Activated naive CD8-positive, alpha-beta T cell (primary cell): ENCODE measurements around the gene PCNT.
A peak's percentile ranks its signal among the peaks of the same experiment; 100 is the strongest.
"Not testable (repeated sequence)": the region's sequence is repeated elsewhere in the genome, so short reads cannot be mapped to it uniquely, and the experiment has no call there.

Experiments used
- H3K27ac Mint-ChIP-seq: one replicate; pipeline ENCODE4 v1.8.0; 2021; ENCODE audit warnings: mixed read lengths
- H3K27me3 Mint-ChIP-seq: one replicate; pipeline ENCODE4 v1.8.0; 2021; ENCODE audit warnings: mixed read lengths
- H3K36me3 Mint-ChIP-seq: one replicate; pipeline ENCODE4 v1.8.0; 2021; ENCODE audit warnings: mixed read lengths
- H3K4me1 Mint-ChIP-seq: one replicate; pipeline ENCODE4 v1.8.0; 2021; ENCODE audit warnings: low read depth, mixed read lengths
- H3K4me3 Mint-ChIP-seq: one replicate; pipeline ENCODE4 v1.8.0; 2021; ENCODE audit warnings: mild to moderate bottlenecking, mixed read lengths
- H3K9me3 Mint-ChIP-seq: one replicate; pipeline ENCODE4 v1.8.0; 2021; ENCODE audit warnings: low read depth, mixed read lengths

The PCNT gene

GRCh38 chr21:46422636-46423241, 98.8 kb downstream of the PCNT start:
- Mint-ChIP-seq H3K9me3 (no peaks in the 10 kb centered on the region), H3K36me3 (peaks cover 4% of the 10 kb centered on the region), H3K27ac (no peak overlapping the region), H3K4me1 (peaks cover 31% of the 10 kb centered on the region), H3K4me3 (no peak overlapping the region), H3K27me3 (no peaks in the 10 kb centered on the region)

DNA sequence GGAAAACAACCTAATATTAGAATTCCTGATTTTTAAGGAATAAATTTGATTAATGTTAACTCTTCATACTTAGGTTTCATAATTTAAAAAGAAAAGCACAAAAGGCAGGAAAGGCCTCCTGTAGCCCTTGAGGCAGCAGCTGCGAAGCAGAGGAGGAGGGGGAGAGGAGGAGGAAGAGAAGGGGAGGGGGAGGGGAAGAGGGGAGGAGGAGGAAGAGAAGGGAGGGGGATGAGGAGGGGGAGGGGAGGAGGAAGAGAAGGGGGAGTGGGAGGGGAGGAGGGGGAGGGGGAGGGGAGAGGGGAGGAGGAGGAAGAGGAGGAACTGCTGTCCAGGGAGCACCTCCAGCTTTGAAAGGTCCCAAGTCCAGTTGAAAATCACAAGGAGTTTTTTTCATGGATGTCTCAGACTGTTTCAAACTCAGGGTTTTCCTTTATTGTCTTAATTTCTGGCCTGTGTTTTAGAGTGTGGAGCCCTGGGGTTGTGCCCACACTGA, 99.6 kb downstream of the PCNT start:
- Mint-ChIP-seq H3K36me3 (peaks cover 2% of the 10 kb centered on the region), H3K4me1 (peaks cover 31% of the 10 kb centered on the region), H3K27ac (peak overlapping the region; percentile 84), H3K27me3 (no peaks in the 10 kb centered on the region), H3K9me3 (no peaks in the 10 kb centered on the region), H3K4me3 (peak overlapping the region; percentile 65)

GRCh38 chr21:46424039-46424591, 100.2 kb downstream of the PCNT start:
- H3K4me3 Mint-ChIP-seq, result peak overlapping the region; percentile 78

DNA sequence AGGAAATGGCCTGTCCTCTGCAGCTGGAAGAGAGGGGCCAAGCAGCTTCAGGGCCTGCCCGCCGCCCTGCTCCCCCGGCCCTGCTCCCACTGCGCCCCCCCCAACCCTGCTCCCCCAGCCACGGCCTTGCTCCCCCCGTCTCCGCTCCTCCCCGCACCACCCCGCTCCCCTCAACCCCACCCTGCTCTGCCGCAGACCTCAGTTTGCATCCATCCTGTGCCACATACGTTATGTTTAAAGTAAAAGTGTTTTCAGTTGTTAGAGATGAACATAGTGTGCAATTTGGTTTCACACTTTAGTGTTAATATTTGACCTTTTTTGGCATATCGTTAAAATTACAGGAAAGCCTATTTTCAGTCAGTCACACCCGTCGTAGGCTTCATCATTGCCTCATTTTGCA, 100.7 kb downstream of the PCNT start:
- peak overlapping the region; percentile 78 for H3K4me3 Mint-ChIP-seq
- peaks cover 31% of the 10 kb centered on the region for H3K4me1 Mint-ChIP-seq
- H3K27me3 Mint-ChIP-seq, result no peaks in the 10 kb centered on the region
- peak overlapping the region; percentile 96 for H3K27ac Mint-ChIP-seq
- H3K9me3 Mint-ChIP-seq, result no peaks in the 10 kb centered on the region
- H3K36me3 Mint-ChIP-seq, result peaks cover 2% of the 10 kb centered on the region

More at GRCh38 chr21:46424039-46424591, 100.2 kb downstream of the PCNT start:
- Mint-ChIP-seq H3K27ac (peak overlapping the region; percentile 84), H3K36me3 (peaks cover 2% of the 10 kb centered on the region), H3K27me3 (no peaks in the 10 kb centered on the region), H3K4me1 (peaks cover 31% of the 10 kb centered on the region), H3K9me3 (no peaks in the 10 kb centered on the region)

GRCh38 chr21:46425041-46425440, 101.1 kb downstream of the PCNT start:
- Mint-ChIP-seq H3K4me1 (peaks cover 33% of the 10 kb centered on the region), H3K9me3 (no peaks in the 10 kb centered on the region), H3K4me3 (peak overlapping the region; percentile 78), H3K36me3 (peaks cover 5% of the 10 kb centered on the region), H3K27ac (peak overlapping the region; percentile 96), H3K27me3 (no peaks in the 10 kb centered on the region)

DNA sequence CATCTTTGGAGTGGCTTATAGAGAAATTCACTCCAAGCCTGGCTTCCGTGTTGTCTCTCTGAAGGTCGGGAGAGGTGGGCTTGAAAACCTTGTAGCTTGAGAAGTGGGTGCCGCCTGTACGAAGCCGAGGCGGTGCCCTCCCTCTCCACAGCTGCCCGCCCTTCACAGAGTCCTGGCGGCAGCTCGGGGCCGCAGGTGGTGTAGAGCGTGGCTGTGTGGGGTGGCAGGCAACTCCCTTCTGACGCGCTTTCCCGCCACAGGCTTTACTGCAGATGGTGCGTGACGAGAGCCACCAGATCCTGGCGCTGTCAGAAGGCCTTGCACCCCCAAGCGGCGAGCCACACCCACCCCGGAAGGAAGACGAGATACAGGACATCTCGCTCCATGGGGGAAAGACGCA, 101.6 kb downstream of the PCNT start:
- peak overlapping the region; percentile 78 for H3K4me3 Mint-ChIP-seq

GRCh38 chr21:46426313-46427046, 102.5 kb downstream of the PCNT start:
- Mint-ChIP-seq H3K4me1 (peaks cover 36% of the 10 kb centered on the region), H3K4me3 (no peak overlapping the region), H3K27me3 (no peaks in the 10 kb centered on the region), H3K27ac (peak overlapping the region; percentile 54), H3K9me3 (no peaks in the 10 kb centered on the region), H3K36me3 (peaks cover 3% of the 10 kb centered on the region)

More for the DNA sequence above, 101.6 kb downstream of the PCNT start:
- peaks cover 4% of the 10 kb centered on the region for H3K36me3 Mint-ChIP-seq
- H3K9me3 Mint-ChIP-seq, result no peaks in the 10 kb centered on the region
- peak overlapping the region; percentile 96 for H3K27ac Mint-ChIP-seq
- no peaks in the 10 kb centered on the region for H3K27me3 Mint-ChIP-seq
- peaks cover 33% of the 10 kb centered on the region for H3K4me1 Mint-ChIP-seq

GRCh38 chr21:46427516-46427915, 103.6 kb downstream of the PCNT start:
- Mint-ChIP-seq H3K9me3 (no peaks in the 10 kb centered on the region), H3K27ac (peak overlapping the region; percentile 58), H3K27me3 (no peaks in the 10 kb centered on the region), H3K4me3 (peak overlapping the region; percentile 59), H3K4me1 (peaks cover 42% of the 10 kb centered on the region), H3K36me3 (peaks cover 11% of the 10 kb centered on the region)

DNA sequence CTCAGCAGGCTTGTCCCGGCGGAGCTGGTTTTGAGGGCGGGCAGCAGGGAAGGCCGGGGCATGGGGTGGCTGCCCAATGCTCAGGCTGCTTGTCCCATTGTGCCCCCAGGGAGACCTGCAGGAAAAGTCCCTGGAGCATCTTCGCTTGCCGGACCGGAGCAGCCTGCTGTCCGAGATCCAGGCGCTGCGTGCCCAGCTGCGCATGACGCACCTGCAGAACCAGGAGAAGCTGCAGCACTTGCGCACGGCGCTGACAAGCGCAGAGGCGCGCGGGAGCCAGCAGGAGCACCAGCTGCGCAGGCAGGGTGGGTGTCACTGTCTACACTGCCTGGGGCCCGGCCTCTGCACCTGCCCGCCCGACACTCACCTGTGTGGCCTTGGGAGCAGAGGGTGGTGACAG, 104.3 kb downstream of the PCNT start:
- Mint-ChIP-seq H3K9me3 (no peaks in the 10 kb centered on the region), H3K27me3 (no peaks in the 10 kb centered on the region), H3K27ac (no peak overlapping the region), H3K36me3 (peaks cover 11% of the 10 kb centered on the region), H3K4me3 (no peak overlapping the region), H3K4me1 (peaks cover 38% of the 10 kb centered on the region)

DNA sequence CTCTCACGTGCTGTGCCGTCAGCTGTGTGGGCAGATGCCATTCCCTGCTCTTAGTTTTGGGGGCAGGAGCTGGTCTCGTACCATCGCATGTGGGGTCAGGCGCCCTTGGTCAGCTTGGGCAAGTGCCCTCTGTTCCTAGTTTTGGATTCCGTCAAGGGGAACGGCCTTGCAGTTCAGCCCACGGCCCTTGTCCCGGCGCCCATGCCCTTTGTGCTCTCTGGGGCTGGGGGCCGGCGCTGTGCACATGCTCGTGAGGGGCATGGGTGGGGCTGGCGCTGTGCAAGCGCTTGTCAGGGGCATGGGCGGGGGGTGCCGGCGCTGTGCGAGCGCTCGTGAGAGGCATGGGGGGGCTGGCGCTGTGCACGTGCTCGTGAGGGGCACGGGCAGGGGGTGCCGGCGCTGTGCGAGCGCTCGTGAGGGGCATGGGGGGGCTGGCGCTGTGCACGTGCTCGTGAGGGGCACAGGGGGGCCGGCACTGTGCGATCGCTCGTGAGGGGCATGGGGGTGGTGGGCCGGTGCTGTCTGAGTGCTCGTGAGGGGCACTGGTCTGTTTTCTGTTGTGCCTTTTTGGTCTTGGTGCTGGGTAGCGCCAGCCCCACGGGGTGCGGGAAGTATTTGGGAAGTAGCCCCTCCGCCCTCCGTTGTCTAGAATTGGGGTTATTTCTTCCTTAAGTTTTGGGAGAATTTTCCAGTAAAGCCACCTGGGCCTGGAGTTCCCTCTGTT, 105.2 kb downstream of the PCNT start:
- no peak overlapping the region for H3K4me3 Mint-ChIP-seq

GRCh38 chr21:46429754-46430681, 106.1 kb downstream of the PCNT start:
- H3K9me3 Mint-ChIP-seq, result no peaks in the 10 kb centered on the region
- no peak overlapping the region for H3K27ac Mint-ChIP-seq
- no peaks in the 10 kb centered on the region for H3K27me3 Mint-ChIP-seq
- H3K4me1 Mint-ChIP-seq, result peaks cover 24% of the 10 kb centered on the region
- H3K4me3 Mint-ChIP-seq, result peak overlapping the region; percentile 40
- peaks cover 11% of the 10 kb centered on the region for H3K36me3 Mint-ChIP-seq

More for the DNA sequence above, 105.2 kb downstream of the PCNT start:
- Mint-ChIP-seq H3K27me3 (no peaks in the 10 kb centered on the region), H3K27ac (no peak overlapping the region), H3K9me3 (no peaks in the 10 kb centered on the region), H3K4me1 (peaks cover 33% of the 10 kb centered on the region), H3K36me3 (peaks cover 11% of the 10 kb centered on the region)

DNA sequence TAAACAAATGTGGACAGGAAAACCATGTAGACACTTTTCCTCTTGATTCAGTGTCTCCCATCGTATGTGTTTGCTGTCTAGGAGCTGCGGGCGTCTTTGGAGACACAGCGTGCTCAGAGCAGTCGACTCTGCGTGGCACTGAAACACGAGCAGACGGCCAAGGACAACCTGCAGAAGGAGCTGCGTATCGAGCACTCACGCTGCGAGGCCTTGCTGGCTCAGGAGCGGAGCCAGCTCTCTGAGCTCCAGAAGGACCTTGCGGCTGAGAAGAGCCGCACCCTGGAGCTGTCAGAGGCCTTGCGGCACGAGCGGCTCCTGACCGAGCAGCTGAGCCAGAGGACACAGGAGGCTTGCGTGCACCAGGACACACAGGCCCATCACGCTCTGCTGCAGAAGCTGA, 107.5 kb downstream of the PCNT start:
- H3K27me3 Mint-ChIP-seq, result no peaks in the 10 kb centered on the region
- H3K9me3 Mint-ChIP-seq, result no peaks in the 10 kb centered on the region
- H3K4me1 Mint-ChIP-seq, result peaks cover 21% of the 10 kb centered on the region
- peak overlapping the region; percentile 77 for H3K27ac Mint-ChIP-seq
- H3K36me3 Mint-ChIP-seq, result peaks cover 11% of the 10 kb centered on the region
- peak overlapping the region; percentile 57 for H3K4me3 Mint-ChIP-seq

DNA sequence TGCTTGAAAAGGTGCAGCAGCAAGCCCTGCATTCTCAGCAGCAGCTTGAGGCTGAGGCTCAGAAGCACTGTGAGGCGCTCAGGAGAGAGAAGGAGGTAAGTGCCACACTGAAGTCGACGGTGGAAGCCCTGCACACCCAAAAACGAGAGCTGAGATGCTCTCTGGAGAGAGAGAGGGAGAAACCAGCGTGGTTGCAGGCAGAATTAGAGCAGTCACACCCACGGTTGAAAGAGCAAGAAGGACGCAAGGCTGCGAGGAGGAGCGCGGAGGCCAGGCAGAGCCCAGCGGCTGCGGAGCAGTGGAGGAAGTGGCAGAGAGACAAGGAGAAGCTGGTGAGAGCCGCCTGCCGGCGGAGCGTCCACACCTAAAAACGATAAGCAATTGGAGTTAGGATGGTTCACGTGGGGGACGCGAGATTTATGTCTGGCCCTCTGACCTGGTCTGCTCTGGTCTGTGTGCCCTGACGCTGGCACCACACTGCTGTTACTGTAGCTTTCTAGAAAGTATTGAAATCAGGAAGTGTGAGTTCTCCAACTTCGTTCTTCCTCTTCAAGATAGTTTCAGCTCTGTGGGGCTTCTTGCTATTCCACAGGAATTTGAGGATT, 108.0 kb downstream of the PCNT start:
- peaks cover 23% of the 10 kb centered on the region for H3K4me1 Mint-ChIP-seq
- H3K27me3 Mint-ChIP-seq, result no peaks in the 10 kb centered on the region
- H3K27ac Mint-ChIP-seq, result peak overlapping the region; percentile 77
- peak overlapping the region; percentile 57 for H3K4me3 Mint-ChIP-seq
- H3K9me3 Mint-ChIP-seq, result no peaks in the 10 kb centered on the region
- H3K36me3 Mint-ChIP-seq, result peaks cover 11% of the 10 kb centered on the region

DNA sequence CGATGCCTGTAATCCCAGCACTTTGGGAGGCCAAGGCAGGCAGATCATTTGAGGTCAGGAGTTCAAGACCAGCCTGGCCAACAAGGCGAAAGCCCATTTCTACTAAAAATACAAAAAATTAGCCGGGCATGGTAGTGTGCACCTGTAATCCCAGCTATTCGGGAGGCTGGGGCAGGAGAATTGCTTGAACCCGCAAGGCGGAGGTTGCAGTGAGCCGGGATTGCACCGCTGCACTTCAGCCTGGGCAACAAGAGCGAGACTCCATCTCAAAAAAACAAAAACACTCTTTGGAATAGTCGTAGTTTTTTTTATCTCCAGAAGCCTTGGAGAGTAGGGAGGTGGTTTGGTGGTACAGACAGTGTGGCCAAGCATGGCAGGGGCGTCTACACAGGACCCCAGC, 109.2 kb downstream of the PCNT start:
- Mint-ChIP-seq H3K4me1 (peaks cover 33% of the 10 kb centered on the region), H3K36me3 (peaks cover 11% of the 10 kb centered on the region)
- H3K27ac Mint-ChIP-seq, H3K9me3 Mint-ChIP-seq, H3K27me3 Mint-ChIP-seq, H3K4me3 Mint-ChIP-seq: not testable (repeated sequence)
